T-helper 9 cell (primary cell): Measurements from ENCODE around the gene ZNRF3.
A peak's percentile ranks its signal among the peaks of the same experiment; 100 is the strongest.
"Not testable (repeated sequence)": the region's sequence is repeated elsewhere in the genome, so short reads cannot be mapped to it uniquely, and the experiment has no call there.

ENCODE experiments used
- DNase-seq: peaks from one replicate; pipeline ENCODE4 v3.0.0-alpha.2; 2020
- total RNA-seq, 2 donors: gene quantifications; one replicate each; lab custom pipeline; 2026; lab: John Stamatoyannopoulos, UW

Gene ZNRF3
- 2.4 to 5.3 reads per million in 2 donors for total RNA-seq

GRCh38 chr22:28882878-28883656 lies at the start of gene ZNRF3:
Gene ZNRF3, plus strand, starts transcription at chr22:28883572. Its CDS starts 195 bp downstream, at chr22:28883767.
- DNase-seq = peak; percentile 97

- DNase-seq = no peak
Observed at GRCh38 chr22:28835630-28836189, 47.7 kb upstream of the ZNRF3 start.

- DNase-seq = no peak
Observed at GRCh38 chr22:28837640-28838039, 45.7 kb upstream of the ZNRF3 start.

GRCh38 chr22:28838971-28839370 lies 44.4 kb upstream of the ZNRF3 start:
- no peak for DNase-seq

GRCh38 chr22:28841111-28841510 lies 42.3 kb upstream of the ZNRF3 start:
- DNase-seq = no peak

GRCh38 chr22:28843633-28844032 lies 39.7 kb upstream of the ZNRF3 start:
- no peak for DNase-seq

GRCh38 chr22:28844277-28844676 lies 39.1 kb upstream of the ZNRF3 start:
- DNase-seq = not testable (repeated sequence)

GRCh38 chr22:28846994-28847393 lies 36.4 kb upstream of the ZNRF3 start:
- no peak for DNase-seq

- peak; percentile 4 for DNase-seq
Observed at GRCh38 chr22:28855355-28856094, 27.8 kb upstream of the ZNRF3 start.

GRCh38 chr22:28856095-28856455 lies 27.3 kb upstream of the ZNRF3 start:
- DNase-seq = no peak

- no peak for DNase-seq
Observed at GRCh38 chr22:28857288-28857687, 26.1 kb upstream of the ZNRF3 start.

- DNase-seq = no peak
Observed at GRCh38 chr22:28864878-28865596, 18.3 kb upstream of the ZNRF3 start.

- DNase-seq = no peak
Observed at GRCh38 chr22:28867191-28867590, 16.2 kb upstream of the ZNRF3 start.

GRCh38 chr22:28868389-28868788 lies 15.0 kb upstream of the ZNRF3 start:
- DNase-seq = not testable (repeated sequence)

- DNase-seq = no peak
Observed at GRCh38 chr22:28869736-28870135, 13.6 kb upstream of the ZNRF3 start.

- DNase-seq = no peak
Observed at GRCh38 chr22:28873183-28873963, 10.0 kb upstream of the ZNRF3 start.

GRCh38 chr22:28874061-28874460 lies 9.3 kb upstream of the ZNRF3 start:
- no peak for DNase-seq

GRCh38 chr22:28874811-28875320 lies 8.5 kb upstream of the ZNRF3 start:
- no peak for DNase-seq

GRCh38 chr22:28882545-28882877 lies 861 bp upstream of the ZNRF3 start:
- no peak for DNase-seq

- no peak for DNase-seq
Observed at GRCh38 chr22:28883657-28883916, 215 bp downstream of the ZNRF3 start.

GRCh38 chr22:28883917-28884746 lies 760 bp downstream of the ZNRF3 start:
- DNase-seq = peak; percentile 38
